ENCODE results near the gene SPOCK3. TPM values are rescaled to one million over a fixed set of nuclear protein-coding genes. Genes with fewer than 3 reads are reported as not detected.

SPOCK3 gene
- total and polyA plus RNA-seq, 2 experiments from 2014 or later = 1.6 to 4.1 TPM

DNA sequence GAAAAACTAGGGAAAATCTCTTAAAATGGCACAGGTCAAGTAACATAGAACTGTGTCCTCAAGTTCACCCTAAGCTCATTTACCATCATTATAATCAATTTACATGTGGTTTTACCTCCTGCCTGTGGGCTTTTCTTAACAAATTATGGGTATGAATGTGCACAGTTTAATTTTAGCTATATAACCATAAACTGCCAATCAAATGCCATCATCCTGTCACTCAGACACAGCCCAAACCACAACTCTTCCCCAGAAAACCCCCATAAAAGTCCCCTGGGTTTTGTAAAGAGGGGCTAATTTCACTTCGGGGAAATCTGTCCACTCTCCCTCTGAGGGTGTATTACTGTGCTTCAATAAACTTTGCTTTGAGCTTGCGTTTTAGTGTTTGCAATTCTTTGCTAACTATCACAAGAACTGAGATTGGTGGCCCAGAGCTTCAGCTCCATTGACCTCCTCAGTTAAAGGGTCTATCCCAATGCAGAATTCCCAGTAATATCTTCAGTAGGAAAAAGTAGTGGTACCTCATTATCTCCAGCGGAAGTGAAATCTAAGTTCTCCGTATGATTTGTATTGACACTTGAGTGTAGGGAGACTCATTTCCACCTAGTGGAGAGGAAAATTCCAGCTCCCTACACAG, 394.6 kb downstream of the SPOCK3 start:
- H3K9me2 ChIP-seq (ENCODE audit: insufficient read depth) = no peaks in the 10 kb centered on the region; the same call in 1 of the 2 replicates
- peaks cover 1% of the 10 kb centered on the region; the same call in 1 of the 2 replicates for H3K36me3 ChIP-seq (ENCODE audit: insufficient read depth)
- no peak overlapping the region for H3K4me2 ChIP-seq
- H2AFZ ChIP-seq = no peak overlapping the region
- no peak overlapping the region for H3K27ac Mint-ChIP-seq
- DNase-seq (ENCODE audit: low spot score) = no peak
- no peaks in the 10 kb centered on the region for H3K4me1 ChIP-seq (ENCODE audit: insufficient read depth)
- no peaks in the 10 kb centered on the region for H3K79me2 ChIP-seq (replicated peaks; ENCODE audit: insufficient read depth)
- no peaks in the 10 kb centered on the region for H4K20me1 ChIP-seq (replicated peaks; ENCODE audit: insufficient read depth)
- H3K9me3 Mint-ChIP-seq = peaks cover 19% of the 10 kb centered on the region
- H3K27me3 Mint-ChIP-seq (ENCODE audit: insufficient read depth, low read depth, poor library complexity) = peaks cover 1% of the 10 kb centered on the region
- no peak overlapping the region for H3K4me3 Mint-ChIP-seq
- no peaks in the 10 kb centered on the region for H3K27me3 ChIP-seq (ENCODE audit: insufficient read depth)
- peaks cover 9% of the 10 kb centered on the region; the same call in 2 of the 3 replicates for H3K36me3 Mint-ChIP-seq (ENCODE audit: low read depth)
- TF ChIP-seq, protein P1, sequence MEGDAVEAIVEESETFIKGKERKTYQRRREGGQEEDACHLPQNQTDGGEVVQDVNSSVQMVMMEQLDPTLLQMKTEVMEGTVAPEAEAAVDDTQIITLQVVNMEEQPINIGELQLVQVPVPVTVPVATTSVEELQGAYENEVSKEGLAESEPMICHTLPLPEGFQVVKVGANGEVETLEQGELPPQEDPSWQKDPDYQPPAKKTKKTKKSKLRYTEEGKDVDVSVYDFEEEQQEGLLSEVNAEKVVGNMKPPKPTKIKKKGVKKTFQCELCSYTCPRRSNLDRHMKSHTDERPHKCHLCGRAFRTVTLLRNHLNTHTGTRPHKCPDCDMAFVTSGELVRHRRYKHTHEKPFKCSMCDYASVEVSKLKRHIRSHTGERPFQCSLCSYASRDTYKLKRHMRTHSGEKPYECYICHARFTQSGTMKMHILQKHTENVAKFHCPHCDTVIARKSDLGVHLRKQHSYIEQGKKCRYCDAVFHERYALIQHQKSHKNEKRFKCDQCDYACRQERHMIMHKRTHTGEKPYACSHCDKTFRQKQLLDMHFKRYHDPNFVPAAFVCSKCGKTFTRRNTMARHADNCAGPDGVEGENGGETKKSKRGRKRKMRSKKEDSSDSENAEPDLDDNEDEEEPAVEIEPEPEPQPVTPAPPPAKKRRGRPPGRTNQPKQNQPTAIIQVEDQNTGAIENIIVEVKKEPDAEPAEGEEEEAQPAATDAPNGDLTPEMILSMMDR (conservative IDR thresholded peaks at IDR 0.05; ENCODE audit: low read depth in 2 of 2) = no peak; a peak in 1 of 4 replicates
- no peak for TF ChIP-seq ZNF114 (CRISPR knock-in tag; IDR thresholded peaks at IDR 0.05)
- no peak for TF ChIP-seq NANOG (IDR thresholded peaks at IDR 0.05; ENCODE audit: borderline replicate concordance)
- TF ChIP-seq, protein P2, sequence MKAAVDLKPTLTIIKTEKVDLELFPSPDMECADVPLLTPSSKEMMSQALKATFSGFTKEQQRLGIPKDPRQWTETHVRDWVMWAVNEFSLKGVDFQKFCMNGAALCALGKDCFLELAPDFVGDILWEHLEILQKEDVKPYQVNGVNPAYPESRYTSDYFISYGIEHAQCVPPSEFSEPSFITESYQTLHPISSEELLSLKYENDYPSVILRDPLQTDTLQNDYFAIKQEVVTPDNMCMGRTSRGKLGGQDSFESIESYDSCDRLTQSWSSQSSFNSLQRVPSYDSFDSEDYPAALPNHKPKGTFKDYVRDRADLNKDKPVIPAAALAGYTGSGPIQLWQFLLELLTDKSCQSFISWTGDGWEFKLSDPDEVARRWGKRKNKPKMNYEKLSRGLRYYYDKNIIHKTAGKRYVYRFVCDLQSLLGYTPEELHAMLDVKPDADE (IDR thresholded peaks at IDR 0.05) = no peak
- TF ChIP-seq CREB1 (CRISPR knock-in tag; IDR thresholded peaks at IDR 0.05; ENCODE audit: low read depth) = no peak
- TF ChIP-seq STAT1 (IDR thresholded peaks at IDR 0.05; ENCODE audit: unreplicated experiment) = no peak
- TF ChIP-seq, protein P3, sequence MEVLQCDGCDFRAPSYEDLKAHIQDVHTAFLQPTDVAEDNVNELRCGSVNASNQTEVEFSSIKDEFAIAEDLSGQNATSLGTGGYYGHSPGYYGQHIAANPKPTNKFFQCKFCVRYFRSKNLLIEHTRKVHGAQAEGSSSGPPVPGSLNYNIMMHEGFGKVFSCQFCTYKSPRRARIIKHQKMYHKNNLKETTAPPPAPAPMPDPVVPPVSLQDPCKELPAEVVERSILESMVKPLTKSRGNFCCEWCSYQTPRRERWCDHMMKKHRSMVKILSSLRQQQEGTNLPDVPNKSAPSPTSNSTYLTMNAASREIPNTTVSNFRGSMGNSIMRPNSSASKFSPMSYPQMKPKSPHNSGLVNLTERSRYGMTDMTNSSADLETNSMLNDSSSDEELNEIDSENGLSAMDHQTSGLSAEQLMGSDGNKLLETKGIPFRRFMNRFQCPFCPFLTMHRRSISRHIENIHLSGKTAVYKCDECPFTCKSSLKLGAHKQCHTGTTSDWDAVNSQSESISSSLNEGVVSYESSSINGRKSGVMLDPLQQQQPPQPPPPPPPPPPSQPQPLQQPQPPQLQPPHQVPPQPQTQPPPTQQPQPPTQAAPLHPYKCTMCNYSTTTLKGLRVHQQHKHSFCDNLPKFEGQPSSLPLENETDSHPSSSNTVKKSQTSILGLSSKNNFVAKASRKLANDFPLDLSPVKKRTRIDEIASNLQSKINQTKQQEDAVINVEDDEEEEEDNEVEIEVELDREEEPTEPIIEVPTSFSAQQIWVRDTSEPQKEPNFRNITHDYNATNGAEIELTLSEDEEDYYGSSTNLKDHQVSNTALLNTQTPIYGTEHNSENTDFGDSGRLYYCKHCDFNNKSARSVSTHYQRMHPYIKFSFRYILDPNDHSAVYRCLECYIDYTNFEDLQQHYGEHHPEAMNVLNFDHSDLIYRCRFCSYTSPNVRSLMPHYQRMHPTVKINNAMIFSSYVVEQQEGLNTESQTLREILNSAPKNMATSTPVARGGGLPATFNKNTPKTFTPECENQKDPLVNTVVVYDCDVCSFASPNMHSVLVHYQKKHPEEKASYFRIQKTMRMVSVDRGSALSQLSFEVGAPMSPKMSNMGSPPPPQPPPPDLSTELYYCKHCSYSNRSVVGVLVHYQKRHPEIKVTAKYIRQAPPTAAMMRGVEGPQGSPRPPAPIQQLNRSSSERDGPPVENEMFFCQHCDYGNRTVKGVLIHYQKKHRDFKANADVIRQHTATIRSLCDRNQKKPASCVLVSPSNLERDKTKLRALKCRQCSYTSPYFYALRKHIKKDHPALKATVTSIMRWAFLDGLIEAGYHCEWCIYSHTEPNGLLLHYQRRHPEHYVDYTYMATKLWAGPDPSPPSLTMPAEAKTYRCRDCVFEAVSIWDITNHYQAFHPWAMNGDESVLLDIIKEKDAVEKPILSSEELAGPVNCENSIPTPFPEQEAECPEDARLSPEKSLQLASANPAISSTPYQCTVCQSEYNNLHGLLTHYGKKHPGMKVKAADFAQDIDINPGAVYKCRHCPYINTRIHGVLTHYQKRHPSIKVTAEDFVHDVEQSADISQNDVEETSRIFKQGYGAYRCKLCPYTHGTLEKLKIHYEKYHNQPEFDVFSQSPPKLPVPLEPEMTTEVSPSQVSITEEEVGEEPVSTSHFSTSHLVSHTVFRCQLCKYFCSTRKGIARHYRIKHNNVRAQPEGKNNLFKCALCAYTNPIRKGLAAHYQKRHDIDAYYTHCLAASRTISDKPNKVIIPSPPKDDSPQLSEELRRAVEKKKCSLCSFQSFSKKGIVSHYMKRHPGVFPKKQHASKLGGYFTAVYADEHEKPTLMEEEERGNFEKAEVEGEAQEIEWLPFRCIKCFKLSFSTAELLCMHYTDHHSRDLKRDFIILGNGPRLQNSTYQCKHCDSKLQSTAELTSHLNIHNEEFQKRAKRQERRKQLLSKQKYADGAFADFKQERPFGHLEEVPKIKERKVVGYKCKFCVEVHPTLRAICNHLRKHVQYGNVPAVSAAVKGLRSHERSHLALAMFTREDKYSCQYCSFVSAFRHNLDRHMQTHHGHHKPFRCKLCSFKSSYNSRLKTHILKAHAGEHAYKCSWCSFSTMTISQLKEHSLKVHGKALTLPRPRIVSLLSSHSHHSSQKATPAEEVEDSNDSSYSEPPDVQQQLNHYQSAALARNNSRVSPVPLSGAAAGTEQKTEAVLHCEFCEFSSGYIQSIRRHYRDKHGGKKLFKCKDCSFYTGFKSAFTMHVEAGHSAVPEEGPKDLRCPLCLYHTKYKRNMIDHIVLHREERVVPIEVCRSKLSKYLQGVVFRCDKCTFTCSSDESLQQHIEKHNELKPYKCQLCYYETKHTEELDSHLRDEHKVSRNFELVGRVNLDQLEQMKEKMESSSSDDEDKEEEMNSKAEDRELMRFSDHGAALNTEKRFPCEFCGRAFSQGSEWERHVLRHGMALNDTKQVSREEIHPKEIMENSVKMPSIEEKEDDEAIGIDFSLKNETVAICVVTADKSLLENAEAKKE (CRISPR knock-in tag; IDR thresholded peaks at IDR 0.05) = no peak
- TF ChIP-seq, protein P4, sequence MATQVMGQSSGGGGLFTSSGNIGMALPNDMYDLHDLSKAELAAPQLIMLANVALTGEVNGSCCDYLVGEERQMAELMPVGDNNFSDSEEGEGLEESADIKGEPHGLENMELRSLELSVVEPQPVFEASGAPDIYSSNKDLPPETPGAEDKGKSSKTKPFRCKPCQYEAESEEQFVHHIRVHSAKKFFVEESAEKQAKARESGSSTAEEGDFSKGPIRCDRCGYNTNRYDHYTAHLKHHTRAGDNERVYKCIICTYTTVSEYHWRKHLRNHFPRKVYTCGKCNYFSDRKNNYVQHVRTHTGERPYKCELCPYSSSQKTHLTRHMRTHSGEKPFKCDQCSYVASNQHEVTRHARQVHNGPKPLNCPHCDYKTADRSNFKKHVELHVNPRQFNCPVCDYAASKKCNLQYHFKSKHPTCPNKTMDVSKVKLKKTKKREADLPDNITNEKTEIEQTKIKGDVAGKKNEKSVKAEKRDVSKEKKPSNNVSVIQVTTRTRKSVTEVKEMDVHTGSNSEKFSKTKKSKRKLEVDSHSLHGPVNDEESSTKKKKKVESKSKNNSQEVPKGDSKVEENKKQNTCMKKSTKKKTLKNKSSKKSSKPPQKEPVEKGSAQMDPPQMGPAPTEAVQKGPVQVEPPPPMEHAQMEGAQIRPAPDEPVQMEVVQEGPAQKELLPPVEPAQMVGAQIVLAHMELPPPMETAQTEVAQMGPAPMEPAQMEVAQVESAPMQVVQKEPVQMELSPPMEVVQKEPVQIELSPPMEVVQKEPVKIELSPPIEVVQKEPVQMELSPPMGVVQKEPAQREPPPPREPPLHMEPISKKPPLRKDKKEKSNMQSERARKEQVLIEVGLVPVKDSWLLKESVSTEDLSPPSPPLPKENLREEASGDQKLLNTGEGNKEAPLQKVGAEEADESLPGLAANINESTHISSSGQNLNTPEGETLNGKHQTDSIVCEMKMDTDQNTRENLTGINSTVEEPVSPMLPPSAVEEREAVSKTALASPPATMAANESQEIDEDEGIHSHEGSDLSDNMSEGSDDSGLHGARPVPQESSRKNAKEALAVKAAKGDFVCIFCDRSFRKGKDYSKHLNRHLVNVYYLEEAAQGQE (IDR thresholded peaks at IDR 0.05; ENCODE audit: unreplicated experiment) = no peak
- no peak for TF ChIP-seq ZNF331 (CRISPR knock-in tag; IDR thresholded peaks at IDR 0.05; ENCODE audit: low read depth)
- TF ChIP-seq POLR2AphosphoS5 (IDR thresholded peaks at IDR 0.05; ENCODE audit: low read depth) = no peak
- TF ChIP-seq EZH2phosphoT487 (IDR thresholded peaks at IDR 0.05; ENCODE audit: unreplicated experiment) = no peak
- TF ChIP-seq EZH2 (IDR thresholded peaks at IDR 0.05; ENCODE audit: low read depth, unreplicated experiment) = no peak
- no peak for TF ChIP-seq JUNB (IDR thresholded peaks at IDR 0.05; ENCODE audit: unreplicated experiment)
- H3K4me3 ChIP-seq = no peak overlapping the region
- H3K27ac ChIP-seq (ENCODE audit: low read depth) = no peak overlapping the region
- no peaks in the 10 kb centered on the region for H3F3A ChIP-seq (replicated peaks; ENCODE audit: low read depth)
- ATAC-seq = no peak
- H3K4me1 Mint-ChIP-seq = no peaks in the 10 kb centered on the region

Measured in GM23338 (cell line).